H9 (cell line): ENCODE measurements around the gene DAGLB. TPM values are rescaled to one million over a fixed set of nuclear protein-coding genes. Genes with fewer than 3 reads are reported as not detected.
"Not testable (repeated sequence)": the region's sequence is repeated elsewhere in the genome, so short reads cannot be mapped to it uniquely, and the experiment has no call there.

Experiments
- DNase-seq: peaks from one replicate; pipeline ENCODE4 v3.0.0-alpha.2; 2017
- H2AFZ ChIP-seq: one replicate; pipeline ENCODE4 v1.6.1; 2013; ENCODE audit warnings: mild to moderate bottlenecking, low read length, control low read depth, moderate library complexity
- H2AK5ac ChIP-seq: 2 replicates; pipeline ENCODE4 v1.6.1; 2013; ENCODE audit warnings: low read length, control low read depth, mixed read lengths; ENCODE audit not compliant: insufficient read length
- H2BK120ac ChIP-seq: one replicate; pipeline ENCODE4 v1.6.1; 2013; ENCODE audit warnings: low read depth, mild to moderate bottlenecking, low read length, control low read depth, inconsistent platforms; ENCODE audit not compliant: poor library complexity, severe bottlenecking
- H2BK12ac ChIP-seq: 2 replicates; pipeline ENCODE4 v1.6.1; 2013; ENCODE audit warnings: low read length, control low read depth, mixed read lengths, low read depth; ENCODE audit not compliant: insufficient read length
- H2BK15ac ChIP-seq: 2 replicates; pipeline ENCODE4 v1.6.1; 2013; ENCODE audit warnings: low read depth, low read length, control low read depth
- H2BK20ac ChIP-seq: one replicate; pipeline ENCODE4 v1.6.1; 2013; ENCODE audit warnings: low read depth, mild to moderate bottlenecking, low read length, control low read depth, inconsistent platforms; ENCODE audit not compliant: poor library complexity, severe bottlenecking
- H2BK5ac ChIP-seq: 2 replicates; pipeline ENCODE4 v1.6.1; 2013; ENCODE audit warnings: low read length, control low read depth, mixed read lengths; ENCODE audit not compliant: insufficient read length
- H3K14ac ChIP-seq: 2 replicates; pipeline ENCODE4 v1.6.1; 2013; ENCODE audit warnings: low read length, control low read depth; ENCODE audit not compliant: insufficient read depth
- H3K18ac ChIP-seq: 2 replicates; pipeline ENCODE4 v1.6.1; 2013; ENCODE audit warnings: low read depth, mild to moderate bottlenecking, mixed read lengths, low read length, control low read depth; ENCODE audit not compliant: insufficient read length
- H3K23ac ChIP-seq: 2 replicates; pipeline ENCODE4 v1.6.1; 2013; ENCODE audit warnings: low read length, control low read depth, mixed read lengths, low read depth; ENCODE audit not compliant: insufficient read length
- H3K23me2 ChIP-seq: 2 replicates; pipeline ENCODE4 v1.6.1; 2013; ENCODE audit warnings: low read depth, mild to moderate bottlenecking, mixed read lengths, low read length, control low read depth; ENCODE audit not compliant: insufficient read length, poor library complexity, severe bottlenecking
- H3K27ac ChIP-seq: 2 replicates; pipeline ENCODE4 v1.5.1; 2013; ENCODE audit warnings: low read length, control low read depth, mixed read lengths, low read depth; ENCODE audit not compliant: insufficient read length
- H3K27me3 ChIP-seq: 2 replicates; pipeline ENCODE4 v1.6.1; 2013; ENCODE audit warnings: low read length, control low read depth, inconsistent platforms; ENCODE audit not compliant: insufficient read depth
- H3K4ac ChIP-seq: 2 replicates; pipeline ENCODE4 v1.6.1; 2013; ENCODE audit warnings: low read depth, mild to moderate bottlenecking, control low read depth, inconsistent platforms, low read length, moderate library complexity
- H3K4me1 ChIP-seq: 2 replicates; pipeline ENCODE4 v1.6.1; 2013; ENCODE audit warnings: low read length, control low read depth, inconsistent platforms; ENCODE audit not compliant: insufficient read depth
- H3K4me2 ChIP-seq: 2 replicates; pipeline ENCODE4 v1.6.1; 2013; ENCODE audit warnings: low read length, control low read depth, mixed read lengths; ENCODE audit not compliant: insufficient read length, insufficient read depth
- H3K56ac ChIP-seq: 2 replicates; pipeline ENCODE4 v1.6.1; 2013; ENCODE audit warnings: low read depth, mild to moderate bottlenecking, mixed read lengths, low read length, control low read depth; ENCODE audit not compliant: insufficient read length
- H3K79me1 ChIP-seq: 2 replicates; pipeline ENCODE4 v1.6.1; 2013; ENCODE audit warnings: low read depth, mild to moderate bottlenecking, moderate library complexity, low read length, control low read depth, inconsistent platforms; ENCODE audit not compliant: insufficient read depth, poor library complexity, severe bottlenecking
- H3K79me2 ChIP-seq: 2 replicates; pipeline ENCODE4 v1.6.1; 2013; ENCODE audit warnings: low read length, control low read depth, inconsistent platforms; ENCODE audit not compliant: insufficient read depth
- H3K9ac ChIP-seq: 2 replicates; pipeline ENCODE4 v1.6.1; 2013; ENCODE audit warnings: low read length, control low read depth, mixed read lengths; ENCODE audit not compliant: insufficient read length; ENCODE audit errors: extremely low read depth
- H3K9me3 ChIP-seq: one replicate; pipeline ENCODE4 v1.6.1; 2013; ENCODE audit warnings: low read depth, low read length, inconsistent platforms; ENCODE audit not compliant: control insufficient read depth
- H3T11ph ChIP-seq: one replicate; pipeline ENCODE4 v1.6.1; 2013; ENCODE audit warnings: mild to moderate bottlenecking, low read length, control low read depth, inconsistent platforms
- H4K20me1 ChIP-seq: one replicate; pipeline ENCODE4 v1.6.1; 2013; ENCODE audit not compliant: control insufficient read depth, insufficient read length, insufficient read depth
- H4K5ac ChIP-seq: 2 replicates; pipeline ENCODE4 v1.6.1; 2013; ENCODE audit warnings: low read depth, mild to moderate bottlenecking, mixed read lengths, low read length, control low read depth; ENCODE audit not compliant: insufficient read length
- H4K8ac ChIP-seq: replicated peaks from 2 replicates; pipeline ENCODE4 v1.6.1; 2013; ENCODE audit warnings: low read length, control low read depth, mixed read lengths, low read depth; ENCODE audit not compliant: insufficient read length
- H4K91ac ChIP-seq: 2 replicates; pipeline ENCODE4 v1.6.1; 2013; ENCODE audit warnings: low read depth, mild to moderate bottlenecking, moderate library complexity, mixed read lengths, low read length, control low read depth; ENCODE audit not compliant: insufficient read length
- H3K27ac Mint-ChIP-seq, 3 experiments: 2 replicates in 2 of 3; 3 replicates in 1 of 3; pipeline ENCODE4 v1.8.0; 2020 to 2021; ENCODE audit warnings: mixed read lengths in 3 of 3, mild to moderate bottlenecking in 1 of 3, moderate library complexity in 1 of 3
- H3K27me3 Mint-ChIP-seq: 2 replicates; pipeline ENCODE4 v1.8.0; 2021; ENCODE audit warnings: low read depth, mild to moderate bottlenecking, moderate library complexity, mixed read lengths
- H3K36me3 Mint-ChIP-seq, 3 experiments: 2 replicates in 2 of 3; 3 replicates in 1 of 3; pipeline ENCODE4 v1.8.0; 2020 to 2021; ENCODE audit warnings: low read depth in 3 of 3, mixed read lengths in 3 of 3; ENCODE audit not compliant: insufficient read depth in 1 of 3
- H3K4me1 Mint-ChIP-seq, 2 experiments: 2 replicates each; pipeline ENCODE4 v1.8.0; 2020; ENCODE audit warnings: mixed read lengths in 2 of 2
- H3K4me3 Mint-ChIP-seq, 2 experiments: 2 replicates in 1 of 2; 3 replicates in 1 of 2; pipeline ENCODE4 v1.8.0; 2020 to 2021; ENCODE audit warnings: mild to moderate bottlenecking in 2 of 2, mixed read lengths in 2 of 2, moderate library complexity in 1 of 2
- H3K9me3 Mint-ChIP-seq, 2 experiments: 2 replicates in 1 of 2; 3 replicates in 1 of 2; pipeline ENCODE4 v1.8.0; 2020; ENCODE audit warnings: mild to moderate bottlenecking in 2 of 2, mixed read lengths in 2 of 2, moderate library complexity in 1 of 2
- CTCF ChIP-seq: fragments of 200-600 bp; sonication (generic); conservative IDR thresholded peaks from 3 replicates; pipeline ENCODE4 v1.8.0; 2021; ENCODE audit warnings: antibody characterized with exemption, mild to moderate bottlenecking
- WGBS: extraction: QIAGEN DNeasy Blood & Tissue Kit; methylation state at CpG from one replicate; pipeline ENCODE4 v1.1.7; 2013; ENCODE audit warnings: missing lambda C conversion rate, low lambda C conversion rate, mixed read lengths; ENCODE audit not compliant: insufficient read length; ENCODE audit errors: extremely low coverage; 5-methylcytosine and 5-hydroxymethylcytosine counted together
- total RNA-seq: library from RNA; stranded (reverse); gene quantifications from 2 replicates; pipeline ENCODE4 v1.2.1, GENCODE V29; 2021

Gene DAGLB
- total RNA-seq, 1 experiment from 2014 or later: 46.4 TPM

DNA sequence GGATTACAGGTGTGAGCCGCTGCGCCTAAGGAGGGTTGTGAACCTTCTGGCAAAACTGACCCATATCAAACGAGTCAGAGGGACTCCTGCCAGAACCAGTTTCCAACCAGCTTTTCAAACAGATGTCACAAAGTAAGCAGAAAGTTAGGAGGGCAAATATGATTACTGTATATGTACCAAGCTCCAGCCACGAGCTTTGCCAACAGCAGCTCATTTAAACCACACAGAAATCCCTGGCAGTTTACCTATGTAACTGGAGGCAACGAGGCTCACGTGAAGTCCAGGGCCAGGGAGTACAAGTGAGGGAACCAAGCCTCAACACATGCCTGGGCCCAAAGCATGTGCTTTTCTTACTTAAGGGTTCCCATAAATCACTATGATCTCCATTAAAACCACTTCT, 12.5 kb upstream of the DAGLB start:
- WGBS: no CpG with 5 or more reads among the region's 6 CpGs
- no peaks in the 10 kb centered on the region for H3K23me2 ChIP-seq
- H2BK12ac ChIP-seq: no peak overlapping the region
- no peak overlapping the region for H3K27ac ChIP-seq
- no peak overlapping the region for H3K23ac ChIP-seq
- H3K14ac ChIP-seq: no peak overlapping the region
- no peak overlapping the region for H3K4me2 ChIP-seq
- Mint-ChIP-seq H3K4me1 (no peaks in the 10 kb centered on the region), H3K36me3 (peaks cover 12 to 35% (median 15%) of the 10 kb centered on the region in 3 experiments; a peak in 6 of 7 replicates), H3K27ac (no peak overlapping the region), H3K4me3 (no peak overlapping the region), H3K9me3 (no peaks in the 10 kb centered on the region), H3K27me3 (no peaks in the 10 kb centered on the region)
- H4K8ac ChIP-seq: no peak overlapping the region
- no peak overlapping the region for H2BK5ac ChIP-seq
- no peaks in the 10 kb centered on the region for H3K27me3 ChIP-seq
- no peak overlapping the region for H2AFZ ChIP-seq
- H4K91ac ChIP-seq: no peak overlapping the region
- no peak overlapping the region for H2BK20ac ChIP-seq
- no peak overlapping the region for H3K9ac ChIP-seq
- no peak for TF ChIP-seq CTCF
- no peak overlapping the region for H2BK120ac ChIP-seq
- no peaks in the 10 kb centered on the region for H3K79me1 ChIP-seq
- DNase-seq: no peak
- H3K56ac ChIP-seq: no peak overlapping the region
- H3K4me1 ChIP-seq: no peaks in the 10 kb centered on the region
- H3K79me2 ChIP-seq: no peaks in the 10 kb centered on the region
- H3K4ac ChIP-seq: no peak overlapping the region
- no peak overlapping the region for H4K5ac ChIP-seq
- H4K20me1 ChIP-seq: no peaks in the 10 kb centered on the region
- H2BK15ac ChIP-seq: no peak overlapping the region
- H3K9me3 ChIP-seq: no peaks in the 10 kb centered on the region
- no peak overlapping the region for H3K18ac ChIP-seq
- no peak overlapping the region for H3T11ph ChIP-seq
- no peak overlapping the region for H2AK5ac ChIP-seq

DNA sequence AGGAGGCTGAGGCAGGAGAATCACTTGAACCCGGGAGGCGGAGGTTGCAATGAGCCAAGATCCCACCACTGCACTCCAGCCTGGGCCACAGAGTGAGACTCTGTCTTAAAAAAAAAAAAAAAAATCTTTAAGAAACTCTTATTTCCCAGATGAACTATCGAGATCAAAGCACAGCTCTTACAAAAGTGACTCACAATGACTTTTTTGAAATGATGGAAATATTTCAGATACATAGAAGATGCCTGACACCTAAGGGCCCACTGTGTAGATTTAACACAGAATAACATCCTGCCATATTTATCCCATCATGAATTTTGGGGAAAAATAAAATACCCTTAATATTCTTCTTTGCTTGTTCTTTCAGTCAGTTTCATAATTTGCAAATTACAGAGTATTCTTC, 10.9 kb upstream of the DAGLB start:
- H2BK120ac ChIP-seq, H3K27ac Mint-ChIP-seq, DNase-seq, H3K14ac ChIP-seq, H4K20me1 ChIP-seq, H3K4ac ChIP-seq, H3K79me1 ChIP-seq, H3K4me1 Mint-ChIP-seq, H3T11ph ChIP-seq, H3K27ac ChIP-seq, H3K9ac ChIP-seq, H2AK5ac ChIP-seq, H3K4me2 ChIP-seq, H3K79me2 ChIP-seq, H3K18ac ChIP-seq, H2BK15ac ChIP-seq, H3K4me1 ChIP-seq, H4K91ac ChIP-seq, H4K5ac ChIP-seq, H3K27me3 Mint-ChIP-seq, H3K27me3 ChIP-seq, H2BK12ac ChIP-seq, H3K56ac ChIP-seq, H2AFZ ChIP-seq, H2BK20ac ChIP-seq, H3K23ac ChIP-seq, H3K23me2 ChIP-seq, H4K8ac ChIP-seq, H3K4me3 Mint-ChIP-seq, H3K9me3 Mint-ChIP-seq, H3K9me3 ChIP-seq, H2BK5ac ChIP-seq: not testable (repeated sequence)
- H3K36me3 Mint-ChIP-seq: peaks cover 8 to 26% (median 10%) of the 10 kb centered on the region in 3 experiments; a peak in 6 of 7 replicates
- WGBS: no CpG with 5 or more reads among the region's 3 CpGs
